OCI-LY3 (cell line): ENCODE results near the gene TFCP2L1.

Experiments
- H2AFZ ChIP-seq: fragments of 200-600, 300-600 bp; shearing (Covaris generic); 2 replicates; pipeline ENCODE4 v1.6.0; 2014; ENCODE audit warnings: antibody characterized with exemption, low read depth, low read length
- H3K27ac ChIP-seq: fragments of 200-600, 300-600 bp; sonication (generic); 2 replicates; pipeline ENCODE4 v1.5.1; 2014; ENCODE audit warnings: mild to moderate bottlenecking, low read length, moderate library complexity, mixed read lengths
- H3K27me3 ChIP-seq: fragments of 200-600, 300-600 bp; sonication (generic); 2 replicates; pipeline ENCODE4 v1.6.1; 2014; ENCODE audit warnings: low read depth, low read length, mixed read lengths
- H3K36me3 ChIP-seq: fragments of 200-600, 300-600 bp; sonication (generic); replicated peaks from 2 replicates; pipeline ENCODE3; 2014; ENCODE audit warnings: low read depth, low read length, mixed read lengths
- H3K4me1 ChIP-seq: fragments of 300-600, 200-600 bp; sonication (generic); 2 replicates; pipeline ENCODE4 v1.6.1; 2014; ENCODE audit warnings: low read length, mixed read lengths
- H3K4me2 ChIP-seq: fragments of 200-600, 300-600 bp; sonication (generic); 2 replicates; pipeline ENCODE4 v1.6.1; 2014; ENCODE audit warnings: low read length, mixed read lengths
- H3K4me3 ChIP-seq: fragments of 300-600, 200-600 bp; sonication (generic); 2 replicates; pipeline ENCODE4 v1.5.1; 2014; ENCODE audit warnings: antibody characterized with exemption, mild to moderate bottlenecking, low read length, moderate library complexity
- H3K79me2 ChIP-seq: fragments of 300-600, 200-600 bp; shearing (Covaris generic); 2 replicates; pipeline ENCODE4 v1.6.1; 2014; ENCODE audit warnings: mild to moderate bottlenecking, low read length, mixed read lengths
- H3K9ac ChIP-seq: fragments of 300-600, 200-600 bp; shearing (Covaris generic); 2 replicates; pipeline ENCODE4 v1.6.0; 2014; ENCODE audit warnings: mild to moderate bottlenecking, low read length, moderate library complexity
- H3K9me3 ChIP-seq: fragments of 200-600, 300-600 bp; shearing (Covaris generic); 2 replicates; pipeline ENCODE4 v1.6.1; 2014; ENCODE audit warnings: low read length, mixed read lengths; ENCODE audit not compliant: insufficient read depth
- H4K20me1 ChIP-seq: fragments of 200-600, 300-600 bp; sonication (generic); 2 replicates; pipeline ENCODE4 v1.6.1; 2016; ENCODE audit warnings: low read length, mixed read lengths; ENCODE audit not compliant: insufficient read depth
- EZH2phosphoT487 ChIP-seq: fragments of 200-600 bp; shearing (Covaris generic); IDR thresholded peaks from 2 replicates; pipeline ENCODE4 v1.6.1; 2018; ENCODE audit warnings: antibody characterized with exemption, mixed run types, low read depth
- TF ChIP-seq, protein P1 (sequence below): fragments of 200-600, 300-600 bp; sonication (generic); IDR thresholded peaks from 2 replicates; pipeline ENCODE4 v1.5.1; 2014; ENCODE audit warnings: antibody characterized with exemption, low read length, low read depth

Gene TFCP2L1

DNA sequence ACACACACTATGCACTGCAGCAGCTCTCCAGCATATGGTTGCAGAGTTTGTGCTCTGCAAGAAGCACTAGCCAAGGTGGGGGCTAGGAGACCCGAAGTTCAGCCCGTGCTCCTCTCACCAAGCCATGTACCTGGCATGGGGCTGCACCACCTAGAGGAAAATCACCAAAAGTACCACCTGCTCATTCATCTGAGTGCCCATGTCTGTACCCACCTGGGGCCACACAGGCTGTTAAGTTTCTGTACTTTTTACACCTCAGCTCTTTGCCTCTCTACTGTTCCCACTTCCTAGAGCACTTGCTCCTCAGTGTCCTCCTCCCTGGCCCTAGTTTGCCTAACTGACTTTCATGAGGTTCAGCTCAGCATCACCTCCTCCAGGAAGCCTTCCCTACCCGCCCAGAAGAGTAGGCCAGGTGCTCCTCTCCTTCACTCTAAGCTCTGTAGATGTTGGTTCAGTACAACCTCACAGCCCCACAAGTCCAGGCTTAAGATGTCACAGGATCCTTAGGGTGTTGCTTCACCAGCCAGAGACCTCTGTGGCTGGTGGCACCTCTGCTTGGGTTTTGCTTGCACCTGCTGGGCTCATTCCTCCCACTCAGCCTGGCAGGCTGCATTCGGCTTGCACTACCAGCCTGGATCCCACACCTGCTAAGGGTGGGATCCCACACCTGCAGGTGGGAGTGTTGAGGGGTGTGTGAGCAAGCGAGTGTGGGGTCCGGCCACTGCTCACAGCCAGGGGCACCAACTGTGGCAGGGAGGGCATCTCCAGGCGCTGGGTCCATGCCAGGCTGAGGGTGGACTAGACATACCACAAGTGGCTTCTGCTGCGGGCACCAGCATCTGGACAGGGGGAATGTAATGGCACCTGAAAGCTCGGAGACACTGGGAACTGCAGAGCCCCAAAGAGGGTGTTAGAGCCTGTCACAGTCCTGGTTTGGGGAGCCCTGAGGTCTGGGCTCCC is 10.2 kb upstream of the TFCP2L1 start:
- no peak overlapping the region for H3K4me2 ChIP-seq
- H3K4me1 ChIP-seq: no peaks in the 10 kb centered on the region
- H3K36me3 ChIP-seq: no peaks in the 10 kb centered on the region
- H3K27me3 ChIP-seq: no peaks in the 10 kb centered on the region
- no peaks in the 10 kb centered on the region for H3K79me2 ChIP-seq
- no peaks in the 10 kb centered on the region for H3K9me3 ChIP-seq
- H2AFZ ChIP-seq: no peak overlapping the region
- no peak overlapping the region for H3K9ac ChIP-seq
- H3K27ac ChIP-seq: no peak overlapping the region
- H3K4me3 ChIP-seq: no peak overlapping the region
- no peaks in the 10 kb centered on the region for H4K20me1 ChIP-seq
- TF ChIP-seq EZH2phosphoT487: no peak
- TF ChIP-seq, protein P1, sequence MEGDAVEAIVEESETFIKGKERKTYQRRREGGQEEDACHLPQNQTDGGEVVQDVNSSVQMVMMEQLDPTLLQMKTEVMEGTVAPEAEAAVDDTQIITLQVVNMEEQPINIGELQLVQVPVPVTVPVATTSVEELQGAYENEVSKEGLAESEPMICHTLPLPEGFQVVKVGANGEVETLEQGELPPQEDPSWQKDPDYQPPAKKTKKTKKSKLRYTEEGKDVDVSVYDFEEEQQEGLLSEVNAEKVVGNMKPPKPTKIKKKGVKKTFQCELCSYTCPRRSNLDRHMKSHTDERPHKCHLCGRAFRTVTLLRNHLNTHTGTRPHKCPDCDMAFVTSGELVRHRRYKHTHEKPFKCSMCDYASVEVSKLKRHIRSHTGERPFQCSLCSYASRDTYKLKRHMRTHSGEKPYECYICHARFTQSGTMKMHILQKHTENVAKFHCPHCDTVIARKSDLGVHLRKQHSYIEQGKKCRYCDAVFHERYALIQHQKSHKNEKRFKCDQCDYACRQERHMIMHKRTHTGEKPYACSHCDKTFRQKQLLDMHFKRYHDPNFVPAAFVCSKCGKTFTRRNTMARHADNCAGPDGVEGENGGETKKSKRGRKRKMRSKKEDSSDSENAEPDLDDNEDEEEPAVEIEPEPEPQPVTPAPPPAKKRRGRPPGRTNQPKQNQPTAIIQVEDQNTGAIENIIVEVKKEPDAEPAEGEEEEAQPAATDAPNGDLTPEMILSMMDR: no peak; the same call in 1 of the 2 replicates

DNA sequence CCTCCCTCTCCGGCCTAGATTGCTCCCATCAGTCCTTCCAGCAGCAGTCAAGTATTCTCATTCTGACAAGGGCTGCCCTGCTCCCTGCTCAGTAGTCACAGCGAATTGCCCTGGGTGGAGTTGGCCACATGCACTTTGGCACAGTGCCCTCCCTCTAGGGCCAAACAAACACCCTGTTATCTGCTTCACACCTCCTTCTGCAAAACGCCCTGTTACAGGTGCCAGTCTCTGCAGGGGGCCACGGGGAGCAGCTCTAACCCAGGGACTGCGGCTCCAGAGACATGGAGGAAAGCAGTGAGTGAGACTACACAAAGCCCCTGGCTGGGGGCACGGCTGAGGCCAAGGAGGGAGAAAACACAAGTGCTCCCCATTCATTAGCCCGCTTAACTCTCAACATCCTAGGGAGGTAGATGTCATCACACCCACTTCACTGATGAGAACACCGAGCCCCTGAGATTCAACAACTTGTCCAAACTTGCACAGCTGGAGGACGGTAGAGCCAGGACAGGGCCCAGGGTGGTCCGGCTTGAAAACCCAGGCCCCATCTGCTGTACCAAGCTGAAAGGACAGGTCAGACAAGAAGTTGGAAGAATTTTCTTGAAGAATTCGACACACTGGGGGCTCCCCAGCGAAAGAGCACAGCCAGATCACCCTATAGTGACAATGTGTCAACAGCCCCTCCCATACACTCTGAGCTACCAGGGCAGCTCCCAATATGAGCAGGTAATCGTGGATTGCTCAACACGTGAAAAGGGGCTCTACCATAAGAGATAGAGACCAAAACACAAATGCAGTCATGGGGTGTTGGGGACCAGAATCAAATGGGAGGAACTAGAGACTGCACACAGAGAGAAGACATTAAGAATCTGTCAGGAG is 8.7 kb upstream of the TFCP2L1 start:
- Histone ChIP-seq H3K4me1 (no peaks in the 10 kb centered on the region), H3K36me3 (no peaks in the 10 kb centered on the region), H3K9ac (no peak overlapping the region), H3K4me2 (no peak overlapping the region), H3K4me3 (no peak overlapping the region), H3K27me3 (no peaks in the 10 kb centered on the region), H3K9me3 (no peaks in the 10 kb centered on the region), H3K27ac (no peak overlapping the region), H2AFZ (no peak overlapping the region), H3K79me2 (no peaks in the 10 kb centered on the region), H4K20me1 (no peaks in the 10 kb centered on the region)
- no peak for TF ChIP-seq EZH2phosphoT487
- TF ChIP-seq, protein P1: no peak

DNA sequence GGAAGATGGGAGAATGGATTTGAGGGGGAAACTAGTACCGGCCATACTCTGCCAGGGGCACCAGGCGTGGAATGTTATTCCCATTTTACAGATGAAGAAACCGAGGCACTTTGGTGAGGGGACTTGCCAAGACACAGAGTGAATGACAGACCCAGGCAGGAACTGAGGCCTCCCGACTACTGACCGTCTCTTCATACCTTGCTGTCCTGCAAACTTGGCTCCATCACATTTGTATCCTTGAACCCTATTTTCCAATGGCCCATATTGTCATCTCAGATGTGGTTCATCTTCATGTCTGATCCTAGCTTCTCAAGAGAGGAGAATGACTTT is 6.2 kb upstream of the TFCP2L1 start:
- Histone ChIP-seq H3K4me1 (peaks cover 20% of the 10 kb centered on the region), H3K9me3 (no peaks in the 10 kb centered on the region), H2AFZ (no peak overlapping the region), H3K36me3 (no peaks in the 10 kb centered on the region), H3K79me2 (no peaks in the 10 kb centered on the region), H3K27me3 (no peaks in the 10 kb centered on the region), H3K4me3 (no peak overlapping the region), H3K4me2 (no peak overlapping the region), H3K9ac (no peak overlapping the region), H4K20me1 (no peaks in the 10 kb centered on the region), H3K27ac (no peak overlapping the region)
- TF ChIP-seq, protein P1: no peak
- no peak for TF ChIP-seq EZH2phosphoT487

DNA sequence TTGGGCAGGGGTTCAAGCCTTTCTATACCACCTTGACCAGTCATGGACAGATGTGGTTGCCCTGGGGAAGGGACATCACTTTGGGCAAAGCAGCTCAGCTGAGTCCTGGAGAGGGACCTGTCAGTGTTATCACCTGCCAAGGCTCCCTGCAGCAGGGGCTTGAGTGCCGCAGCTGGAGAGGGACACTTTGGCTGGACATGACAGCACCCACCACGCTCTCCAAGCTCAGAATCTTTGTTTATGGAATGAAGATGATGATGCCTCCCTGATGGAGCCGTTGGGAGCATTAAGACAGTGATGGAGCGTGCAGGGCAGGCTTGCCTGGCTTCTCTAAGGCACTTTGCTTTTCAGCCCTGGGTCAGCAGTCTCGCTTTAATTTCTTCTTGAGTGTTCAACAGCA is 4.3 kb upstream of the TFCP2L1 start:
- H3K4me1 ChIP-seq: peaks cover 20% of the 10 kb centered on the region
- H4K20me1 ChIP-seq: no peaks in the 10 kb centered on the region
- H3K9ac ChIP-seq: no peak overlapping the region
- H3K79me2 ChIP-seq: no peaks in the 10 kb centered on the region
- H3K36me3 ChIP-seq: no peaks in the 10 kb centered on the region
- H3K4me2 ChIP-seq: no peak overlapping the region
- no peaks in the 10 kb centered on the region for H3K27me3 ChIP-seq
- no peak overlapping the region for H3K4me3 ChIP-seq
- TF ChIP-seq, protein P1: no peak
- no peak for TF ChIP-seq EZH2phosphoT487
- H3K27ac ChIP-seq: no peak overlapping the region
- no peaks in the 10 kb centered on the region for H3K9me3 ChIP-seq
- H2AFZ ChIP-seq: no peak overlapping the region
